SJSA1 (cell line): Measurements from ENCODE around the gene GKN1. TPM values are rescaled to one million over a fixed set of nuclear protein-coding genes. Genes with fewer than 3 reads are reported as not detected.

Source experiments
- DNase-seq, 2 experiments: peaks; one replicate each; pipeline ENCODE4 v3.0.0-alpha.2; 2015 to 2020; ENCODE audit warnings: low spot score in 2 of 2, low read depth in 1 of 2
- H3K27ac ChIP-seq: fragments of 250-450 bp; sonication (Bioruptor Pico); 2 replicates; pipeline ENCODE4 v1.5.1; 2020; ENCODE audit warnings: mild to moderate bottlenecking, moderate library complexity
- H3K27me3 ChIP-seq: fragments of 250-450 bp; sonication (Bioruptor Pico); replicated peaks from 2 replicates; pipeline ENCODE4 v1.5.1; 2020; ENCODE audit warnings: mild to moderate bottlenecking, moderate library complexity
- H3K36me3 ChIP-seq: fragments of 250-450 bp; sonication (Bioruptor Pico); 2 replicates; pipeline ENCODE4 v1.5.1; 2020; ENCODE audit warnings: mild to moderate bottlenecking
- H3K4me1 ChIP-seq: fragments of 250-450 bp; sonication (Bioruptor Pico); replicated peaks from 2 replicates; pipeline ENCODE4 v1.6.1; 2021; ENCODE audit warnings: mild to moderate bottlenecking
- H3K4me3 ChIP-seq: fragments of 250-450 bp; sonication (Bioruptor Pico); 2 replicates; pipeline ENCODE4 v1.5.1; 2020; ENCODE audit warnings: mild to moderate bottlenecking
- H3K9me3 ChIP-seq: fragments of 250-450 bp; sonication (Bioruptor Pico); replicated peaks from 2 replicates; pipeline ENCODE4 v1.5.1; 2020; ENCODE audit warnings: mild to moderate bottlenecking
- total RNA-seq: library from RNA; depleted of rRNA; stranded (reverse); fragments of >200 nt; shearing (Covaris generic); gene quantifications from 2 replicates; pipeline ENCODE4 v1.2.3, GENCODE V29; 2014

The GKN1 gene
- total RNA-seq, 1 experiment from 2014 or later, result not detected

DNA sequence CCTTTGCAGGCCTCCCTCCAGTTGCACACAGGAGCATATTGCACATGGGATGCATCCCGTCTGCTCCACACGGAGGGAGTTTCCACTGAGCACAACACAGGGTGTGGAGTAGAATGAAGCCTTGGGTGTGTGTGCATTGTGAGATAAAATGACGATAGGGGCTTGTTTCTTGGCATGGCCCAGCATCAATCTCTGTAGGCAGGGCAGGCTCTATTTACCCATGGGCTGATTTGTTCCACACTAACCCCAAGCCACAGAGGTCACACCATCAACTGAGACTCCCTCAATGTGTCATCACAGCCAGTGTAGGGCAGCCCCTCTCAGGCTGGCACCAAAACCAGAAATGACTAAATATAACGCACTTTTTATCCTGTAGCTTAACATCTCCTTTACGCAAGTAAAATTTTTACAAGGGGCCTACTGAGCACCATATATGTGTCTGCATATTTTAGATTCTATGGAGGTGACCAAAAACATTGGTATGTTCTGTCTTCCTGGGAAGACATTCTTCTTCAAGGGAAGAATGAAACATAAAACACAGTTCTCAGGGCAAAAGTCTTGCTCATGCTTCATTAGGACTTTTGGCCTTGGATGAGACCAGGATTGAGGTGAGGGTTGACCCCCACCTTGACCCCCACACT lies 2.7 kb upstream of the GKN1 start:
- H3K9me3 ChIP-seq, result no peaks in the 10 kb centered on the region
- H3K27me3 ChIP-seq, result no peaks in the 10 kb centered on the region
- H3K27ac ChIP-seq, result peak overlapping the region; percentile 96
- peak; percentile 83 to 94 for DNase-seq
- peaks cover 24% of the 10 kb centered on the region for H3K4me1 ChIP-seq
- H3K36me3 ChIP-seq, result no peaks in the 10 kb centered on the region
- no peak overlapping the region for H3K4me3 ChIP-seq

DNA sequence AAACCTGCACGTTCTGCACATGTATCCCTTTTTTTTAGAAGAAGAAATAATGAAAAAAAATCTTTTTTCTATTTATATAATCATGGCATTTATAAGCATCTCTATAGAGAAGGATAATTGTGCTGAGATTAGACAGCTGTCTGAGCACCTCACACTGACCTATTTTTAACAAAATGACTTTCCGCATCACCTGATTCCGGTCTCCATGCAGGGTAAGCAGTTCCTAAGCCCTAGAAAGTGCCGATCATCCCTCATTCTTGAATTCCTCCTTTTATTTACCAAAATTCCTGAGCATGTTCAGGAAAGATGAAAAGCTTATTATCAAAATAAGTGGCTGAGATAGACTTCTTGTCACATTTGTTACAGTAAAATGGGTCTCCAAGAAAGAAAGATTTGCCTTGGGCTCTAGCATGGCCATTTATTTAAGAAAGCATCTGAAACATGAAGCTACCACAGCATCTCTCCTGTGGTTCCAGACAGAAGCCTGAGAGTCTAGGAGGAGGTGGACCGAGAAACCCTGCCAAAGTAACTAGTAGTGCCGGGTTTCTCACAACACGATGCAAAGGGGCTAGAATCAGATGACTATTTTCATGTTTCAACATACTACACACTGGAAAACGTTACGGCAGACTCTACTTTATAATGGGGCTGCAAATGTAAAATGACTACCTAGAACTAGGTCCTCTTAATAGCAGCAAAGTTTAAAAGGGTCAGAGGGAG lies 670 bp downstream of the GKN1 start:
- no peaks in the 10 kb centered on the region for H3K27me3 ChIP-seq
- peaks cover 24% of the 10 kb centered on the region for H3K4me1 ChIP-seq
- H3K36me3 ChIP-seq, result no peaks in the 10 kb centered on the region
- no peaks in the 10 kb centered on the region for H3K9me3 ChIP-seq
- no peak for DNase-seq
- H3K4me3 ChIP-seq, result no peak overlapping the region
- no peak overlapping the region for H3K27ac ChIP-seq

- Histone ChIP-seq H3K27ac (no peak overlapping the region), H3K27me3 (no peaks in the 10 kb centered on the region), H3K36me3 (no peaks in the 10 kb centered on the region), H3K4me1 (peaks cover 23% of the 10 kb centered on the region), H3K4me3 (no peak overlapping the region), H3K9me3 (no peaks in the 10 kb centered on the region)
- no peak for DNase-seq
These were observed 1.4 kb downstream of the GKN1 start for GRCh38 chr2:68975844-68976243.

GRCh38 chr2:68977453-68977852 lies 3.0 kb downstream of the GKN1 start:
- no peak for DNase-seq
- Histone ChIP-seq H3K4me1 (peaks cover 6% of the 10 kb centered on the region), H3K27me3 (no peaks in the 10 kb centered on the region), H3K36me3 (no peaks in the 10 kb centered on the region), H3K27ac (no peak overlapping the region), H3K9me3 (no peaks in the 10 kb centered on the region), H3K4me3 (no peak overlapping the region)

GRCh38 chr2:68978098-68978497 lies 3.7 kb downstream of the GKN1 start:
- Histone ChIP-seq H3K27me3 (no peaks in the 10 kb centered on the region; the same call in 1 of the 2 replicates), H3K4me3 (no peak overlapping the region), H3K27ac (no peak overlapping the region), H3K9me3 (no peaks in the 10 kb centered on the region), H3K36me3 (no peaks in the 10 kb centered on the region), H3K4me1 (peaks cover under 1% of the 10 kb centered on the region; the same call in 1 of the 2 replicates)
- DNase-seq, result no peak

DNA sequence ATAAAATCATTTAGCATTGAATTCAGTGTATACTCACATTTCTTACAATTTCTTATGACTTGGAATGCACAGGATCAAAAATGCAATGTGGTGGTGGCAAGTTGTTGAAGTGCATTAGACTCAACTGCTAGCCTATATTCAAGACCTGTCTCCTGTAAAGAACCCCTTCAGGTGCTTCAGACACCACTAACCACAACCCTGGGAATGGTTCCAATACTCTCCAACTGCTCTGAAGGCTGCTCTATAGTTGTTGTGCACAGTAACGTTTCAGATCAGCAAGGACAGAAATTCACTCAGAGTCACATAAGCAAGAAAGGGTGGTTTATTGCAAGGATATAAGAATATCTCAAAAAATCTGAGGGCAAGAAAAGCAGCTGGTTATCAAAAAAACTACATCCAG lies 6.5 kb downstream of the GKN1 start:
- Histone ChIP-seq H3K36me3 (no peaks in the 10 kb centered on the region), H3K9me3 (no peaks in the 10 kb centered on the region), H3K4me3 (no peak overlapping the region), H3K27me3 (no peaks in the 10 kb centered on the region; the same call in 1 of the 2 replicates), H3K27ac (no peak overlapping the region), H3K4me1 (no peaks in the 10 kb centered on the region)
- no peak for DNase-seq

GRCh38 chr2:68987021-68987503 lies 12.6 kb downstream of the GKN1 start:
- DNase-seq, result no peak

GRCh38 chr2:68989035-68989434 lies 14.6 kb downstream of the GKN1 start:
- Histone ChIP-seq H3K27me3 (no peaks in the 10 kb centered on the region), H3K9me3 (no peaks in the 10 kb centered on the region)

More at GRCh38 chr2:68987021-68987503, 12.6 kb downstream of the GKN1 start:
- Histone ChIP-seq H3K27me3 (no peaks in the 10 kb centered on the region; the same call in 1 of the 2 replicates), H3K4me3 (no peak overlapping the region), H3K9me3 (no peaks in the 10 kb centered on the region), H3K4me1 (no peaks in the 10 kb centered on the region), H3K27ac (no peak overlapping the region), H3K36me3 (no peaks in the 10 kb centered on the region)

DNA sequence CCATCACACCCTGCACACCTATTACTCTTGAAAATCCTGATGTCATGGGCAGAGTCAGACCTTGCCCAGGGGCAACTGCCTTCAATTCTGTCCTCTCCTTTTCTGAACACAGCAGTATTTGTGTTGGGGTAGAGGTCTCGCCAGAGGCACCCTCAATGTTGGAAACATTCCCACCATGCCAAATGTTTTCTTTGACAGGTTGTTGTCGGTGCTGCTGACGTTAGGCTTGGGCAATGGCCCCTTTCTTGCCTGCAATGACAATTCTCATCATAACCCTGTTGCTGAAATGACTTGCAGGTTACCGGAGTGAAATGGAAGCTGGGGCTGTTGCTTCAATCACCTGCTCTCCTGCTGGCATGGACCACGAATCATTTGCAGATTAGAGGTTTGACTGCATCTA lies 17.9 kb downstream of the GKN1 start:
- no peaks in the 10 kb centered on the region for H3K36me3 ChIP-seq
- no peak overlapping the region for H3K4me3 ChIP-seq
- no peak overlapping the region for H3K27ac ChIP-seq
- no peak for DNase-seq
- no peaks in the 10 kb centered on the region for H3K9me3 ChIP-seq
- H3K4me1 ChIP-seq, result peaks cover 14% of the 10 kb centered on the region
- no peaks in the 10 kb centered on the region for H3K27me3 ChIP-seq

More at GRCh38 chr2:68989035-68989434, 14.6 kb downstream of the GKN1 start:
- no peak for DNase-seq
- Histone ChIP-seq H3K27ac (no peak overlapping the region), H3K4me3 (no peak overlapping the region), H3K36me3 (no peaks in the 10 kb centered on the region), H3K4me1 (no peaks in the 10 kb centered on the region)

DNA sequence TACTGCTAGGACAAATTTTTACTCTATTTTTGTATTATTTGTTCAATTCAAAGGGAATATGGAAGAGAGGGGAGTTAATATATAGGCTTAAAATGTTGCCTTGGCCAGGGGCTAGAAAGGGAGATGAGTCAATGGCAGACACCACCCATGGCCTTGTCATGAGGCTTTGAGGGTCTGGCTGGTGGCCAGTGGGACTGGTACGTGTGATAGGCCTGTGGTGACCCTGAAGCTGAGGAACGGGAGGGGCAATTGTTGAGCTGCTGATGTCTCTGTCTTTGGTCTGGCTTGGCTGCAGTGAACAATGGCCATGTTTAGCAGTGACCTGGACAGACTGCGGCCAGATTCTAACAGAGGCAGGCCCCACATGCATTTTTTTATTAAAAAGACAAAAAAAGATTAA lies 18.5 kb downstream of the GKN1 start:
- no peak for DNase-seq
- Histone ChIP-seq H3K4me1 (peaks cover 17% of the 10 kb centered on the region), H3K27ac (no peak overlapping the region), H3K9me3 (no peaks in the 10 kb centered on the region), H3K27me3 (no peaks in the 10 kb centered on the region), H3K4me3 (no peak overlapping the region), H3K36me3 (no peaks in the 10 kb centered on the region)

GRCh38 chr2:68993660-68994059 lies 19.2 kb downstream of the GKN1 start:
- Histone ChIP-seq H3K4me1 (peaks cover 17% of the 10 kb centered on the region), H3K36me3 (no peaks in the 10 kb centered on the region)
- DNase-seq, result no peak

DNA sequence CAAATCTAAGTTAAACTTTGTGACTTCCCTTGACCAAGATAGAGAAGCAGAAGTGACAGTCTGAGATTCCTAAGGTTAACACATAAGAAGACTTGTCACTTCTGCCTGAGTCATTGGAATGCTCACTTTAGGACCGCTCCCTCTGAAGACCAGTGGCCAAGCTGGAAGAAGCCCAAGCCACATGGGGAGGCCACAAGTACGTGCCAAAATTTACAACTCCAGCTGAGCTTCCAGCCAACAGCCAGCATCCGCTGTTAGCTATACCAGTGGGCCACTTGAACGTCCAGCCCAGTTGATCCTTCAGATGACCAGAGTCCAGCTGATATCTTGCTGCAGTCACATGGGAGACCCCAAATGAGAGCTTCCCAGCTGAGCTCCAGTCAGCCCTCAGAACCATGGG lies 20.4 kb downstream of the GKN1 start:
- Histone ChIP-seq H3K27ac (no peak overlapping the region), H3K4me1 (peaks cover 17% of the 10 kb centered on the region), H3K36me3 (no peaks in the 10 kb centered on the region), H3K27me3 (no peaks in the 10 kb centered on the region), H3K9me3 (no peaks in the 10 kb centered on the region), H3K4me3 (no peak overlapping the region)
- DNase-seq, result peak; percentile 37 to 47

More at GRCh38 chr2:68993660-68994059, 19.2 kb downstream of the GKN1 start:
- H3K9me3 ChIP-seq, result no peaks in the 10 kb centered on the region
- no peak overlapping the region for H3K27ac ChIP-seq
- H3K27me3 ChIP-seq, result no peaks in the 10 kb centered on the region
- H3K4me3 ChIP-seq, result no peak overlapping the region

DNA sequence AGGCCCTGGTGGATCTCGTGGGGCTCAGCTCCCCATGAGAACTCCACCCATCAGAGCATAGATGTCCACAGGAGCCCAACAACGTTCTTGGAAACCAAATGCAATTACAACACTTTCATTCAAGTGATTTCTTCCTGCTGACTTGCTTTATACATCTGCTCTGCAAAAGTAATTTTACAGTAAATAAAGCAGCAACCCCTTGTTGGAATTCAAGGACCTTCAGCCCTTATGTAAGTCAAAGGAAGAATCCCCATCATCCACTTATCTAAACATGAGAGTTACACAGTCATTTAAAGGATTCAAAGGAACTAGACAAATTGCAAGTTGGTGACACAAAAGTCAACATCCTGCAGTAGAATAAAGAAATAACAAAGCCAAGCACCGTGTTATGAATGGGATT lies 21.5 kb downstream of the GKN1 start:
- Histone ChIP-seq H3K27me3 (no peaks in the 10 kb centered on the region), H3K27ac (no peak overlapping the region), H3K4me1 (peaks cover 17% of the 10 kb centered on the region), H3K36me3 (no peaks in the 10 kb centered on the region), H3K4me3 (no peak overlapping the region), H3K9me3 (no peaks in the 10 kb centered on the region)
- DNase-seq, result peak in 1 of 2 experiments; percentile 9

- Histone ChIP-seq H3K36me3 (no peaks in the 10 kb centered on the region), H3K27ac (no peak overlapping the region), H3K27me3 (no peaks in the 10 kb centered on the region), H3K4me3 (no peak overlapping the region), H3K9me3 (0 out of 2 replicates have a peak, but pooled peaks cover 3% of the 10 kb centered on the region), H3K4me1 (peaks cover 17% of the 10 kb centered on the region)
- DNase-seq, result peak in 1 of 2 experiments; percentile 12
These were observed 23.0 kb downstream of the GKN1 start for GRCh38 chr2:68997401-68997800.
